Measurements from ENCODE around the gene NUDT16.

- peak in 1 of 2 donors; percentile 18 for TF ChIP-seq POLR2A (IDR thresholded peaks at IDR 0.05)
- TF ChIP-seq, protein P1, sequence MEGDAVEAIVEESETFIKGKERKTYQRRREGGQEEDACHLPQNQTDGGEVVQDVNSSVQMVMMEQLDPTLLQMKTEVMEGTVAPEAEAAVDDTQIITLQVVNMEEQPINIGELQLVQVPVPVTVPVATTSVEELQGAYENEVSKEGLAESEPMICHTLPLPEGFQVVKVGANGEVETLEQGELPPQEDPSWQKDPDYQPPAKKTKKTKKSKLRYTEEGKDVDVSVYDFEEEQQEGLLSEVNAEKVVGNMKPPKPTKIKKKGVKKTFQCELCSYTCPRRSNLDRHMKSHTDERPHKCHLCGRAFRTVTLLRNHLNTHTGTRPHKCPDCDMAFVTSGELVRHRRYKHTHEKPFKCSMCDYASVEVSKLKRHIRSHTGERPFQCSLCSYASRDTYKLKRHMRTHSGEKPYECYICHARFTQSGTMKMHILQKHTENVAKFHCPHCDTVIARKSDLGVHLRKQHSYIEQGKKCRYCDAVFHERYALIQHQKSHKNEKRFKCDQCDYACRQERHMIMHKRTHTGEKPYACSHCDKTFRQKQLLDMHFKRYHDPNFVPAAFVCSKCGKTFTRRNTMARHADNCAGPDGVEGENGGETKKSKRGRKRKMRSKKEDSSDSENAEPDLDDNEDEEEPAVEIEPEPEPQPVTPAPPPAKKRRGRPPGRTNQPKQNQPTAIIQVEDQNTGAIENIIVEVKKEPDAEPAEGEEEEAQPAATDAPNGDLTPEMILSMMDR (IDR thresholded peaks at IDR 0.05): no peak
These were observed 18.3 kb upstream of the NUDT16 start for GRCh38 chr3:131363275-131363674.
